GM18519 (cell line): ENCODE data around the gene PUM2.

ENCODE experiments used
- ATAC-seq: cut with Tn5 transposase; IDR thresholded peaks from one replicate; pipeline ENCODE4 v1.9.1; 2021; ENCODE audit warnings: mild to moderate bottlenecking, moderate library complexity; ENCODE audit not compliant: unreplicated experiment, low FRiP score

The PUM2 gene

DNA sequence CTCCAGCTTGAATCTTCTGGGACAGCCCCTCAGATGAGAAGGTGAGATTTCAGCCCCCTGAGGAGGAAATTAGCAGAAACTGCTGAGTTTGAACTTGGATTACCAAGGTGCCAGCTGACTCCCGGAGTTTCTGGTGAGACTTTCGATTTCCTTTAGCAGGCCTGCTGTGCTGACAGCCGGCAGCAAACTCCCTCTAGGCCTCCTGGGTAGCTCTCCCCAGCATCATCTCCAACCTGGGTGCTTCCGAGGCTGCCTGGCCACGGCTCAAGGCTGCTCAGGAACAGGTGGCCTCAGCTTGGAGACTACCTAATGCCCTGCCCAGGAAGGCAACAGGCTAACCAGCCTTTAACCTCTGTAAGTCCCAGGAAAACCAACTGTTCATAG, 142.2 kb downstream of the PUM2 start:
- ATAC-seq, result no peak

DNA sequence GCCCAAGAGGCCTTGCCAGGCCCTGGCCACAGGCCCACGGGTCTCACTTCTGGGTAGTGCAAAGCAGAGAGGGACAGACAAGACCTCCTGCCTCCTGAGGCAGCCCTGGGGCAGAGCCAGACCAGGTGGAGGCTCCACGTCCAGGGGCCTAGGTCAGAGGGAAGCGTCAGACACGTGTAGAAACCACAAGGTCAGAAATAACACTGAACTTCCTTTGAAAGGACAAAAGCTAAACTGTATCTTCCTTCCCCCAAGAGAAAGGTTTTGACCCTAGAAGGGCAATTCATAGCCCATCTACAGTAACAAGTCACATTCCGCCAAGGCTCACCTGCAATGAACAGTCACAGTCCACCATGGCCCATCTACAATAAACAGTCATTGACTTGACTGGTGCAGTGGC, 143.6 kb downstream of the PUM2 start:
- peak; percentile 45 for ATAC-seq

DNA sequence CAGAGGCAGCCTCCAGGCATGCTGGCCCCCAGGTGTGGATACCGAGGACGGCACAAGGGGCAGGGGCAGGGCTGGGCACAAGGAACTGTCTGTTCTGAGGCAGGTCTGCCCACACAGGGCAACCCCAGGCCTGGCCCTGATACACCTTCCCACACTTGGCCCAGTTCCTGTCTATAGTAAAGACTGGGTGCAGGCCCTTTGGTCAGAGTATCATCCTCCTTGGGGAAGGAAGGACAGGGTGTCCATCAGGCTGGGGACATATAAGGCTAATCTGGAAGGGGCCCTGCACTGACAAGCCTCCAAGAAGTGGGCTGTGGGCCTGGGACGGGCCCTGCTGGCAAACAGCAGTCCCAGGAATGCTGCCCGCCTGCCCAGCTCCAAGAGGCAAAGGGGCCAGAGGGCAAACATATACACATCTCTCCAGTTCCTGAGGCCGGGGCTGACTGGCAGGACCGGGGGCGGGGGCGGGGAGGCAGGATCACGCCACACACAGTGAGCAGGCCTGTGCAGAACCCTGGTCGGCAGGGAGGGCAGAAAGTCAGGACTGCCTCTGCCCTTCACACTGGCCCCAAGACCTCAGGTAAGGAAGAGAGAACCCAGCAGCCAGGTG, 144.6 kb downstream of the PUM2 start:
- ATAC-seq, result no peak

GRCh38 chr2:20205069-20205468, 145.6 kb downstream of the PUM2 start:
- ATAC-seq, result no peak

DNA sequence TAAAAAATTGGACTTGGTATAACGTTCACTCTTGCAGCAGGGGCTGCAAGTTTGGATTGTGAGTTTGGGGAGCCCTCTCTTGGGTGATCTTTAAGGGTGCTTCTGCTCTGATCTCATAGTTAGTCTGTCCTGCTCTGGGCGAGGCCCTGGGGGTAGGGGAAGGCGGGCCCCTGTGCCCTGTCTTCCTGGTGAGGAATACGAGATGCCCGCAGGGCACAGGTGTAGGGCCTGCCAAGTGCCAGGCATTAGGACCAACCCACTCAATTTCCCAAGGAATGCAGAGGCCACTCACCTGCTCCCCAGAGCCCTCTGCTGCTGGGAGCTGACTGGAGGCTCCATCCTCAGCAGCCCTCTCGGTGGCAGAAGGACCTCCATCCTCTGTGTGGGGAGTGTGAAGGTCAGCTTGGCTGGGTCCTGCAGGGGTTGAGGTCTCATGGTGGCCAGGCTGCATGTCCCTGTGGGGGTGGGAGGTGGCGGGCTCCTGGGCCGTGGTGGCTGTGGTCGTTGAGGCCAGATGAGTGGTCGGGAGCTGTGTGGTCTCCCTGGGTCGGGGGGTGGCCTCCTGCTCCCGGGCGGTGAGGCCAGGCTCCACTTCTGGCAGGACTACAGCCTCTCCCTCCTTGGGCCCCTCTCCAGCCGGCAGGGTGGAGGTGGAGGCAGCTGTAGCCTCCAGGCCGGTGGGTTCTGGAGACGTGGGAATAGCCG, 147.0 kb downstream of the PUM2 start:
- no peak for ATAC-seq

DNA sequence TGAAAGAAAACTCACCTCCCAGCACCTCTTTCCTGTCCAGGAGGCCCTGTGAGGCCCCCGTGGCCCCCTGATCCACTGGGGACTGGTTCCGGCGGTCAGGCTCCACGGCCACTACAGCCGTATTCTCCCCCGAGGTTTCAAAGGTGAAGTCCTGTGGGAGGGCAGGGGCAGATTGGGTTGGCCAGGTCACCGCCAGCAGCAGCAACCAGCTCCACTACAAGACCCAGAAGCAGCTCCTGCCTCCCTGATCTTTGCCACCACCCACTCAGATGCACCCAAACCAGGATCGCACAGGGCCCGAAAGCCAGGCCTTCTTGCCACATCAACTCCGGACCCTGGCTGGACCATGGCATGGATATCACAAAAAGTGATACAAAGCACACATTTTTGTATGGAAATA, 147.6 kb downstream of the PUM2 start:
- ATAC-seq, result no peak

- ATAC-seq, result no peak
These were observed 149.0 kb downstream of the PUM2 start for GRCh38 chr2:20201671-20202070.

DNA sequence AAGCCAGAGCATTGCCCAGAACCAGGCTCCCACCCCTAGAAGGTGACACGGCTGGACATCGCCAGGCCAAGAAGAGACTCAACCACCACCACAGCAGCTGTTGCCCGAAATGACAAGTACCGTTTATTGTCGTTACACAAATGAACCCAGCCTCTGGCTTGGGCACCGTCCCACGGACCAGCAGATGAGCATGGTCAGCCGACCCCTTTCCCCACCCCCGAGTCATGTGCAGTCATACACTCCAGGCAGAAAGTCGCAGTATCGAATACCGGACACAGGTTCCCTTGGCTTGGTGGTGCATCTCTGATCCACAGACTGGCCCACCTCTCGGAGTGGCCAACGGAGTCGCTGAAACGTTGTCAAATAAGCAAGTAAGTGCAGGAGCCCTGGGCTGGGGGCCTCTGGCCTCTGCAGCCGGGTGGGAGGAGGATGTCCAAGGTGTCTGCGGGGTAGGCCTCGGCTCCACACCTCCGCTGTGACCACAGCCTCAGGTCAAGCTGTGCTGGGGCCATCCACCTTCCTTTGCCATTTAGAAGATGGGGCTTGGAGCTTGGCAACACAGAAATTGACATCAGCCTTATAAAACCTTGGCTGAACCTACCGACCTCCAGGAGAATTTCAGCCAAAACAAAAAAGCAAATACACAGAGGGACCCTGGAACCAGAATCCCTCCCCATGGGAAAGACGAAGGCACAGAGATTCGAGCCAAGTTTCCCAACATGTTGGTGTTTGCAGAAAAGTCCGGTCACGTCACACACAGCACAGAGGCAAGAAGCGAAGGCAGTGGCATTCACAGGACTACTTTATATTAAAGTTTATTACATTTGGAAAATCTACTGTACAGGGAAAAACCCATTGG, 149.7 kb downstream of the PUM2 start:
- ATAC-seq, result no peak

- no peak for ATAC-seq
These were observed 150.9 kb downstream of the PUM2 start for GRCh38 chr2:20199633-20200270.

- ATAC-seq, result no peak
These were observed 151.6 kb downstream of the PUM2 start for GRCh38 chr2:20198796-20199632.
